Neural cell (in vitro differentiated cells): ENCODE data around the gene SSTR1. TPM values are rescaled to one million over a fixed set of nuclear protein-coding genes. Genes with fewer than 3 reads are reported as not detected.

ENCODE experiments used
- H2AFZ ChIP-seq: fragments of 200-600, 300-800 bp; sonication (generic), shearing (Covaris generic); 2 replicates; pipeline ENCODE4 v1.6.0; 2014; ENCODE audit warnings: low read depth, mild to moderate bottlenecking, antibody characterized with exemption, low read length, moderate library complexity
- H3F3A ChIP-seq: fragments of 200-600 bp; shearing (Covaris generic); 2 replicates; pipeline ENCODE4 v1.6.1; 2016; ENCODE audit warnings: mild to moderate bottlenecking, moderate library complexity, mixed read lengths, antibody characterized with exemption, low read length; ENCODE audit not compliant: insufficient read depth, poor library complexity, severe bottlenecking
- H3K27ac ChIP-seq: fragments of 200-600, 300-800 bp; sonication (generic), shearing (Covaris generic); 2 replicates; pipeline ENCODE4 v1.5.1; 2014; ENCODE audit warnings: mild to moderate bottlenecking, low read length, moderate library complexity
- H3K27me3 ChIP-seq: fragments of 300-800, 200-600 bp; sonication (generic), shearing (Covaris generic); 2 replicates; pipeline ENCODE4 v1.6.0; 2014; ENCODE audit warnings: mild to moderate bottlenecking, low read depth, low read length, moderate library complexity; ENCODE audit not compliant: insufficient read depth
- H3K36me3 ChIP-seq: fragments of 300-800, 200-600 bp; sonication (generic), shearing (Covaris generic); 2 replicates; pipeline ENCODE4 v1.5.1; 2014; ENCODE audit warnings: mild to moderate bottlenecking, antibody characterized with exemption, low read length, moderate library complexity; ENCODE audit not compliant: insufficient read depth
- H3K4me2 ChIP-seq: fragments of 300-800, 200-600 bp; sonication (generic), shearing (Covaris generic); 2 replicates; pipeline ENCODE4 v1.6.0; 2014; ENCODE audit warnings: mild to moderate bottlenecking, low read length
- H3K4me3 ChIP-seq: fragments of 300-800, 200-600 bp; sonication (generic), shearing (Covaris generic); 2 replicates; pipeline ENCODE4 v1.5.1; 2014; ENCODE audit warnings: mild to moderate bottlenecking, low read length, moderate library complexity
- H3K79me2 ChIP-seq: fragments of 200-600 bp; shearing (Covaris generic); replicated peaks from 2 replicates; pipeline ENCODE4 v1.6.0; 2014; ENCODE audit warnings: mild to moderate bottlenecking, low read length, moderate library complexity; ENCODE audit not compliant: insufficient read depth
- H3K9ac ChIP-seq: fragments of 300-800, 200-600 bp; sonication (generic), shearing (Covaris generic); 2 replicates; pipeline ENCODE4 v1.6.1; 2016; ENCODE audit warnings: mild to moderate bottlenecking, low read length, mixed read lengths
- H3K9me2 ChIP-seq: fragments of 200-600 bp; shearing (Covaris generic); 2 replicates; pipeline ENCODE4 v1.6.1; 2016; ENCODE audit warnings: mild to moderate bottlenecking, low read length, mixed read lengths; ENCODE audit not compliant: insufficient read depth
- H3K9me3 ChIP-seq: fragments of 200-600, 300-800 bp; sonication (generic), shearing (Covaris generic); 2 replicates; pipeline ENCODE4 v1.6.1; 2016; ENCODE audit warnings: mild to moderate bottlenecking, mixed run types, low read length, moderate library complexity, mixed read lengths
- H4K20me1 ChIP-seq: fragments of 200-600 bp; shearing (Covaris generic); 2 replicates; pipeline ENCODE4 v1.6.1; 2016; ENCODE audit warnings: mild to moderate bottlenecking, mixed run types; ENCODE audit not compliant: insufficient read depth
- EP300 ChIP-seq: fragments of 450-650 bp; conservative IDR thresholded peaks from 2 replicates; pipeline ENCODE4 v1.6.1; 2014; ENCODE audit warnings: antibody characterized with exemption, mild to moderate bottlenecking, moderate library complexity; ENCODE audit not compliant: poor library complexity, severe bottlenecking
- EZH2 ChIP-seq: fragments of 200-600, 300-800 bp; shearing (Covaris generic), sonication (generic); IDR thresholded peaks from 2 replicates; pipeline ENCODE4 v1.6.1; 2014; ENCODE audit warnings: antibody characterized with exemption, low read length, borderline replicate concordance, mild to moderate bottlenecking; ENCODE audit not compliant: insufficient read depth, poor library complexity, severe bottlenecking
- MXI1 ChIP-seq: fragments of 450-650 bp; conservative IDR thresholded peaks from 2 replicates; pipeline ENCODE4 v1.6.1; 2014; ENCODE audit warnings: antibody characterized with exemption, mild to moderate bottlenecking; ENCODE audit not compliant: poor library complexity, severe bottlenecking
- POLR2AphosphoS5 ChIP-seq: IDR thresholded peaks from 2 replicates; pipeline ENCODE4 v1.6.1; 2012
- RAD21 ChIP-seq: fragments of 450-650 bp; conservative IDR thresholded peaks from 2 replicates; pipeline ENCODE4 v1.6.1; 2014; ENCODE audit warnings: antibody characterized with exemption, mild to moderate bottlenecking, moderate library complexity
- SMC3 ChIP-seq: fragments of 450-650 bp; conservative IDR thresholded peaks from 2 replicates; pipeline ENCODE4 v1.6.1; 2014; ENCODE audit warnings: antibody characterized with exemption, mild to moderate bottlenecking, moderate library complexity; ENCODE audit not compliant: poor library complexity
- TAF1 ChIP-seq: IDR thresholded peaks from 2 replicates; pipeline ENCODE4 v1.6.1; 2012; ENCODE audit warnings: low read depth
- polyA plus RNA-seq: library from polyadenylated mRNA; depleted of rRNA; stranded (reverse); fragments of >200 nt; gene quantifications from 2 replicates; pipeline ENCODE4 v1.2.3, GENCODE V29; 2014
- TF ChIP-seq, protein P1 (sequence below): fragments of 450-650 bp; IDR thresholded peaks from 2 replicates; pipeline ENCODE4 v1.5.1; 2014; ENCODE audit warnings: antibody characterized with exemption, mild to moderate bottlenecking, moderate library complexity; ENCODE audit not compliant: poor library complexity, severe bottlenecking
- TF ChIP-seq, protein P2 (sequence below): IDR thresholded peaks from 2 replicates; pipeline ENCODE4 v1.6.1; 2012; ENCODE audit warnings: borderline replicate concordance

SSTR1 gene
- polyA plus RNA-seq, 1 donor from 2014 or later = 2.4 TPM

- Histone ChIP-seq H3K27me3 (peaks cover 41% of the 10 kb centered on the region), H3K9me2 (no peaks in the 10 kb centered on the region), H3K79me2 (no peaks in the 10 kb centered on the region), H2AFZ (no peak overlapping the region), H3K9me3 (peaks cover 20% of the 10 kb centered on the region), H4K20me1 (no peaks in the 10 kb centered on the region), H3K4me2 (no peak overlapping the region), H3K9ac (no peak overlapping the region), H3K36me3 (no peaks in the 10 kb centered on the region), H3F3A (no peaks in the 10 kb centered on the region), H3K4me3 (peak overlapping the region; percentile 57), H3K27ac (no peak overlapping the region)
- TF ChIP-seq, protein P1, sequence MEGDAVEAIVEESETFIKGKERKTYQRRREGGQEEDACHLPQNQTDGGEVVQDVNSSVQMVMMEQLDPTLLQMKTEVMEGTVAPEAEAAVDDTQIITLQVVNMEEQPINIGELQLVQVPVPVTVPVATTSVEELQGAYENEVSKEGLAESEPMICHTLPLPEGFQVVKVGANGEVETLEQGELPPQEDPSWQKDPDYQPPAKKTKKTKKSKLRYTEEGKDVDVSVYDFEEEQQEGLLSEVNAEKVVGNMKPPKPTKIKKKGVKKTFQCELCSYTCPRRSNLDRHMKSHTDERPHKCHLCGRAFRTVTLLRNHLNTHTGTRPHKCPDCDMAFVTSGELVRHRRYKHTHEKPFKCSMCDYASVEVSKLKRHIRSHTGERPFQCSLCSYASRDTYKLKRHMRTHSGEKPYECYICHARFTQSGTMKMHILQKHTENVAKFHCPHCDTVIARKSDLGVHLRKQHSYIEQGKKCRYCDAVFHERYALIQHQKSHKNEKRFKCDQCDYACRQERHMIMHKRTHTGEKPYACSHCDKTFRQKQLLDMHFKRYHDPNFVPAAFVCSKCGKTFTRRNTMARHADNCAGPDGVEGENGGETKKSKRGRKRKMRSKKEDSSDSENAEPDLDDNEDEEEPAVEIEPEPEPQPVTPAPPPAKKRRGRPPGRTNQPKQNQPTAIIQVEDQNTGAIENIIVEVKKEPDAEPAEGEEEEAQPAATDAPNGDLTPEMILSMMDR = no peak
- TF ChIP-seq MXI1 (no peak), EZH2 (no peak), TAF1 (no peak), RAD21 (no peak), POLR2AphosphoS5 (no peak)
- TF ChIP-seq, protein P2, sequence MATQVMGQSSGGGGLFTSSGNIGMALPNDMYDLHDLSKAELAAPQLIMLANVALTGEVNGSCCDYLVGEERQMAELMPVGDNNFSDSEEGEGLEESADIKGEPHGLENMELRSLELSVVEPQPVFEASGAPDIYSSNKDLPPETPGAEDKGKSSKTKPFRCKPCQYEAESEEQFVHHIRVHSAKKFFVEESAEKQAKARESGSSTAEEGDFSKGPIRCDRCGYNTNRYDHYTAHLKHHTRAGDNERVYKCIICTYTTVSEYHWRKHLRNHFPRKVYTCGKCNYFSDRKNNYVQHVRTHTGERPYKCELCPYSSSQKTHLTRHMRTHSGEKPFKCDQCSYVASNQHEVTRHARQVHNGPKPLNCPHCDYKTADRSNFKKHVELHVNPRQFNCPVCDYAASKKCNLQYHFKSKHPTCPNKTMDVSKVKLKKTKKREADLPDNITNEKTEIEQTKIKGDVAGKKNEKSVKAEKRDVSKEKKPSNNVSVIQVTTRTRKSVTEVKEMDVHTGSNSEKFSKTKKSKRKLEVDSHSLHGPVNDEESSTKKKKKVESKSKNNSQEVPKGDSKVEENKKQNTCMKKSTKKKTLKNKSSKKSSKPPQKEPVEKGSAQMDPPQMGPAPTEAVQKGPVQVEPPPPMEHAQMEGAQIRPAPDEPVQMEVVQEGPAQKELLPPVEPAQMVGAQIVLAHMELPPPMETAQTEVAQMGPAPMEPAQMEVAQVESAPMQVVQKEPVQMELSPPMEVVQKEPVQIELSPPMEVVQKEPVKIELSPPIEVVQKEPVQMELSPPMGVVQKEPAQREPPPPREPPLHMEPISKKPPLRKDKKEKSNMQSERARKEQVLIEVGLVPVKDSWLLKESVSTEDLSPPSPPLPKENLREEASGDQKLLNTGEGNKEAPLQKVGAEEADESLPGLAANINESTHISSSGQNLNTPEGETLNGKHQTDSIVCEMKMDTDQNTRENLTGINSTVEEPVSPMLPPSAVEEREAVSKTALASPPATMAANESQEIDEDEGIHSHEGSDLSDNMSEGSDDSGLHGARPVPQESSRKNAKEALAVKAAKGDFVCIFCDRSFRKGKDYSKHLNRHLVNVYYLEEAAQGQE = no peak
Measured at GRCh38 chr14:38254571-38255407, 47.1 kb downstream of the SSTR1 start.

- H2AFZ ChIP-seq = no peak overlapping the region
- peak overlapping the region; percentile 57 for H3K4me3 ChIP-seq
- H3K27me3 ChIP-seq = peaks cover 41% of the 10 kb centered on the region
- H3K9ac ChIP-seq = no peak overlapping the region
- H3K27ac ChIP-seq = no peak overlapping the region
- TF ChIP-seq EP300 = no peak
- no peak for TF ChIP-seq POLR2AphosphoS5
- no peak for TF ChIP-seq SMC3
- no peak for TF ChIP-seq MXI1
- H3K36me3 ChIP-seq = no peaks in the 10 kb centered on the region
- no peaks in the 10 kb centered on the region for H3F3A ChIP-seq
- no peaks in the 10 kb centered on the region for H3K79me2 ChIP-seq
- H3K9me3 ChIP-seq = peaks cover 20% of the 10 kb centered on the region
- no peaks in the 10 kb centered on the region for H4K20me1 ChIP-seq
- no peak overlapping the region for H3K4me2 ChIP-seq
- no peaks in the 10 kb centered on the region for H3K9me2 ChIP-seq
Measured at GRCh38 chr14:38255408-38255672, 47.6 kb downstream of the SSTR1 start.
